Small intestine (tissue), 16 donors: Measurements from ENCODE around the gene MAGEA8. TPM values are rescaled to one million over a fixed set of nuclear protein-coding genes. Genes with fewer than 3 reads are reported as not detected.
"Not testable (repeated sequence)": the region's sequence is repeated elsewhere in the genome, so short reads cannot be mapped to it uniquely, and the experiment has no call there.

Experiments used
- DNase-seq, 2 donors: peaks; one replicate each; pipeline versions ENCODE4 v3.0.0 to v3.0.0-alpha.2; 2013
- FAIRE-seq: peaks from 2 replicates; lab custom pipeline; 2012; peaks lifted over from hg19 to GRCh38; lab: Jason Lieb, UNC
- H3K27ac ChIP-seq, 3 donors: one replicate each; pipeline ENCODE4 v1.5.1; 2013; ENCODE audit warnings: low read length in 2 of 3, mild to moderate bottlenecking in 2 of 3, control low read depth in 1 of 3, inconsistent platforms in 1 of 3, low read depth in 1 of 3, moderate library complexity in 1 of 3
- H3K27me3 ChIP-seq, 3 donors: one replicate each; pipeline ENCODE4 v1.6.1; 2013; ENCODE audit warnings: low read length in 3 of 3, inconsistent platforms in 1 of 3; ENCODE audit not compliant: control insufficient read depth in 3 of 3, insufficient read depth in 3 of 3
- H3K36me3 ChIP-seq, 3 donors: one replicate each; pipeline ENCODE4 v1.6.1; 2013; ENCODE audit warnings: low read length in 3 of 3, inconsistent platforms in 1 of 3, low read depth in 1 of 3, mild to moderate bottlenecking in 1 of 3, moderate library complexity in 1 of 3; ENCODE audit not compliant: control insufficient read depth in 3 of 3, insufficient read depth in 2 of 3
- H3K4me1 ChIP-seq, 3 donors: one replicate each; pipeline ENCODE4 v1.6.1; 2013; ENCODE audit warnings: low read length in 2 of 3, inconsistent platforms in 1 of 3, low read depth in 1 of 3, mild to moderate bottlenecking in 1 of 3, moderate library complexity in 1 of 3; ENCODE audit not compliant: control insufficient read depth in 3 of 3, insufficient read depth in 2 of 3
- H3K4me3 ChIP-seq, 3 donors: one replicate each; pipeline ENCODE4 v1.5.1; 2013; ENCODE audit warnings: low read length in 3 of 3, control low read depth in 1 of 3, inconsistent platforms in 1 of 3, low read depth in 1 of 3, mild to moderate bottlenecking in 1 of 3, moderate library complexity in 1 of 3
- H3K9me3 ChIP-seq, 2 donors: one replicate each; pipeline ENCODE4 v1.6.1; 2013; ENCODE audit warnings: low read depth in 1 of 2, low read length in 1 of 2; ENCODE audit not compliant: control insufficient read depth in 2 of 2, insufficient read depth in 1 of 2
- WGBS, 3 donors: extraction: QIAGEN DNeasy Blood & Tissue Kit; methylation state at CpG; one replicate each; pipeline ENCODE4 v1.1.7; 2013; 5-methylcytosine and 5-hydroxymethylcytosine counted together
- long read RNA-seq, 10 donors: transcript quantifications; one replicate each; lab custom pipeline, GENCODE V29; 2026
- polyA plus RNA-seq, 4 donors: library from polyadenylated mRNA; stranded (reverse) in 3 of 4; unstranded in 1 of 4; fragments of 200-250 nt in 3 of 4; fragments of 120-200 nt in 1 of 4; gene quantifications; one replicate each; pipeline versions ENCODE4 v1.2.1 to v1.2.3, GENCODE V29; 2013
- donor health status: healthy with polysubstance abuse.
- donor health status: control.
- donor health status: control.
- donor health status: Bipolar disorder and iron deficiency.
- donor health status: healthy.

Gene MAGEA8
- polyA plus RNA-seq = under 1 TPM in 1 of 4 donors, not detected in 3; 0.10 TPM
- long read RNA-seq, donor 1 = 0 reads
- long read RNA-seq, donor 2 = 0 reads
- long read RNA-seq, donor 3 = 0 reads
- long read RNA-seq, donor 4 = 0 reads
- long read RNA-seq, donor 5 = 0 reads
- long read RNA-seq, donor 6 = 0 reads
- long read RNA-seq, donor 7 = 0 reads
- long read RNA-seq, donor 8 = 0 reads
- long read RNA-seq, donor 9 = 0 reads
- long read RNA-seq, donor 10 = 0 reads

GRCh38 chrX:149881081-149881711 lies at the start of gene MAGEA8:
Gene MAGEA8 (plus strand): TSS chrX:149881183. CDS start chrX:149884273, 3,090 bp downstream.
- no peak for FAIRE-seq
- Histone ChIP-seq H3K4me3 (no peak within 1 kb of the TSS), H3K9me3 (no peaks in the 10 kb centered on the region), H3K36me3 (no peaks in the 10 kb centered on the region), H3K27me3 (no peaks in the 10 kb centered on the region), H3K27ac (no peak within 1 kb of the TSS), H3K4me1 (no peaks in the 10 kb centered on the region)
- 92 to 95% (median 93%) methylated on average over 23 to 33 of the region's 33 CpGs for WGBS, 3 donors
- no peak for DNase-seq

- no peaks in the 10 kb centered on the region for H3K9me3 ChIP-seq
- FAIRE-seq = no peak
- H3K27ac ChIP-seq = no peak overlapping the region
- H3K4me1 ChIP-seq = no peaks in the 10 kb centered on the region
- H3K27me3 ChIP-seq = no peaks in the 10 kb centered on the region
- 68 to 85% (median 74%) methylated on average over 2 of the region's 2 CpGs for WGBS, 3 donors
- no peak overlapping the region for H3K4me3 ChIP-seq
- no peak for DNase-seq
- no peaks in the 10 kb centered on the region for H3K36me3 ChIP-seq
Observed at GRCh38 chrX:149831473-149831872, 49.5 kb upstream of the MAGEA8 start.

GRCh38 chrX:149836728-149837127 lies 44.3 kb upstream of the MAGEA8 start:
- not testable (repeated sequence) for FAIRE-seq, DNase-seq, H3K4me1 ChIP-seq, H3K27me3 ChIP-seq, H3K4me3 ChIP-seq, H3K27ac ChIP-seq, H3K36me3 ChIP-seq, H3K9me3 ChIP-seq
- 62 to 64% (median 63%) methylated on average over 5 of the region's 5 CpGs for WGBS, 3 donors

GRCh38 chrX:149837167-149837566 lies 43.8 kb upstream of the MAGEA8 start:
- H3K4me1 ChIP-seq = no peaks in the 10 kb centered on the region
- H3K27ac ChIP-seq = no peak overlapping the region
- H3K36me3 ChIP-seq = no peaks in the 10 kb centered on the region
- no peaks in the 10 kb centered on the region for H3K9me3 ChIP-seq
- DNase-seq (no peak), FAIRE-seq (no peak)
- no peaks in the 10 kb centered on the region for H3K27me3 ChIP-seq
- no peak overlapping the region for H3K4me3 ChIP-seq

- no peak for FAIRE-seq
- Histone ChIP-seq H3K27me3 (no peaks in the 10 kb centered on the region), H3K27ac (no peak overlapping the region), H3K4me1 (no peaks in the 10 kb centered on the region), H3K9me3 (no peaks in the 10 kb centered on the region), H3K4me3 (no peak overlapping the region), H3K36me3 (no peaks in the 10 kb centered on the region)
- no peak for DNase-seq
Observed at GRCh38 chrX:149837639-149838038, 43.3 kb upstream of the MAGEA8 start.

GRCh38 chrX:149841929-149842328 lies 39.1 kb upstream of the MAGEA8 start:
- DNase-seq = no peak
- FAIRE-seq = no peak

GRCh38 chrX:149845385-149845784 lies 35.6 kb upstream of the MAGEA8 start:
- Histone ChIP-seq H3K36me3 (no peaks in the 10 kb centered on the region), H3K27me3 (no peaks in the 10 kb centered on the region), H3K4me3 (no peak overlapping the region), H3K4me1 (no peaks in the 10 kb centered on the region), H3K9me3 (no peaks in the 10 kb centered on the region), H3K27ac (no peak overlapping the region)
- WGBS, 3 donors = 62 to 86% (median 78%) methylated on average over 1 of the region's 1 CpG
- DNase-seq (no peak), FAIRE-seq (no peak)

More at GRCh38 chrX:149841929-149842328, 39.1 kb upstream of the MAGEA8 start:
- Histone ChIP-seq H3K27ac (no peak overlapping the region), H3K4me3 (no peak overlapping the region), H3K27me3 (no peaks in the 10 kb centered on the region), H3K36me3 (no peaks in the 10 kb centered on the region), H3K9me3 (no peaks in the 10 kb centered on the region), H3K4me1 (no peaks in the 10 kb centered on the region)
- 78 to 100% (median 89%) methylated on average over 2 of the region's 2 CpGs for WGBS, 3 donors

GRCh38 chrX:149846789-149847188 lies 34.2 kb upstream of the MAGEA8 start:
- no peak overlapping the region for H3K27ac ChIP-seq
- no peaks in the 10 kb centered on the region for H3K36me3 ChIP-seq
- 74 to 89% (median 86%) methylated on average over 3 of the region's 3 CpGs for WGBS, 3 donors
- H3K27me3 ChIP-seq = no peaks in the 10 kb centered on the region
- no peaks in the 10 kb centered on the region for H3K9me3 ChIP-seq
- DNase-seq (no peak), FAIRE-seq (no peak)
- H3K4me3 ChIP-seq = no peak overlapping the region
- no peaks in the 10 kb centered on the region for H3K4me1 ChIP-seq

GRCh38 chrX:149848855-149849254 lies 32.1 kb upstream of the MAGEA8 start:
- FAIRE-seq = no peak
- H3K9me3 ChIP-seq = no peaks in the 10 kb centered on the region
- no peak for DNase-seq
- no peak overlapping the region for H3K27ac ChIP-seq
- H3K4me3 ChIP-seq = no peak overlapping the region
- no peaks in the 10 kb centered on the region for H3K4me1 ChIP-seq
- no peaks in the 10 kb centered on the region for H3K36me3 ChIP-seq
- WGBS, 3 donors = 79 to 91% (median 87%) methylated on average over 3 of the region's 3 CpGs
- no peaks in the 10 kb centered on the region for H3K27me3 ChIP-seq
